OCI-LY7 (cell line): ENCODE data around the gene FNTB. TPM values are rescaled to one million over a fixed set of nuclear protein-coding genes. Genes with fewer than 3 reads are reported as not detected.
A peak's percentile ranks its signal among the peaks of the same experiment; 100 is the strongest.

Experiments used
- BruUV-seq: library from RNA; stranded (reverse); fragments of 400-500 nt; replicated peaks from 2 replicates; lab custom pipeline; 2021; lab: Mats Ljungman, UMichigan
- CTCF ChIA-PET: fragments of 300-600 bp; sonication (Branson Sonifier 250); formaldehyde crosslinking; loops from one replicate; lab custom pipeline; 2022; ENCODE audit warnings: antibody characterized with exemption; ENCODE audit not compliant: unreplicated experiment; lab: Charles Lee
- POLR2A ChIA-PET: fragments of 300-600 bp; sonication (Branson Sonifier 250); formaldehyde crosslinking; loops from one replicate; lab custom pipeline; 2022; ENCODE audit warnings: antibody characterized with exemption; lab: Charles Lee
- DNase-seq: peaks from one replicate; pipeline ENCODE4 v3.0.0-alpha.2; 2015; ENCODE audit warnings: low spot score
- H2AFZ ChIP-seq: fragments of 200-600 bp; sonication (generic), shearing (Covaris generic); 2 replicates; pipeline ENCODE4 v1.6.1; 2014; ENCODE audit warnings: mild to moderate bottlenecking, antibody characterized with exemption, low read length, moderate library complexity
- H3K27ac ChIP-seq: fragments of 200-600 bp; sonication (generic); 2 replicates; pipeline ENCODE4 v1.5.1; 2014; ENCODE audit warnings: mixed run types, low read depth, mild to moderate bottlenecking, moderate library complexity, low read length, inconsistent platforms; ENCODE audit not compliant: poor library complexity, severe bottlenecking
- H3K36me3 ChIP-seq: fragments of 200-600 bp; sonication (generic); 2 replicates; pipeline ENCODE4 v1.6.1; 2014; ENCODE audit warnings: mild to moderate bottlenecking, antibody characterized with exemption, low read length, moderate library complexity, mixed read lengths; ENCODE audit not compliant: insufficient read depth
- H3K4me1 ChIP-seq: fragments of 200-600 bp; sonication (generic); 2 replicates; pipeline ENCODE4 v1.5.1; 2014; ENCODE audit warnings: mild to moderate bottlenecking, low read length; ENCODE audit not compliant: insufficient read depth, poor library complexity, severe bottlenecking
- H3K4me2 ChIP-seq: fragments of 200-600 bp; sonication (generic); 2 replicates; pipeline ENCODE4 v1.6.1; 2014; ENCODE audit warnings: mild to moderate bottlenecking, low read length
- H3K4me3 ChIP-seq: fragments of 200-600 bp; sonication (generic); 2 replicates; pipeline ENCODE4 v1.5.1; 2014; ENCODE audit warnings: mild to moderate bottlenecking, low read depth, low read length; ENCODE audit not compliant: poor library complexity, severe bottlenecking
- H3K79me2 ChIP-seq: fragments of 200-600 bp; sonication (generic); 2 replicates; pipeline ENCODE4 v1.6.1; 2016; ENCODE audit warnings: low read depth, mild to moderate bottlenecking, low read length, moderate library complexity, mixed read lengths; ENCODE audit not compliant: insufficient read depth
- H3K9me2 ChIP-seq: fragments of 200-600 bp; sonication (generic); 2 replicates; pipeline ENCODE4 v1.6.1; 2016; ENCODE audit warnings: mild to moderate bottlenecking, low read length, mixed read lengths; ENCODE audit not compliant: insufficient read depth
- H3K9me3 ChIP-seq: fragments of 200-600 bp; sonication (generic); 2 replicates; pipeline ENCODE4 v1.6.1; 2014; ENCODE audit warnings: mild to moderate bottlenecking, mixed run types, low read length, mixed read lengths
- H4K20me1 ChIP-seq: fragments of 200-600 bp; sonication (generic); 2 replicates; pipeline ENCODE4 v1.6.1; 2014; ENCODE audit warnings: mild to moderate bottlenecking, antibody characterized with exemption, low read length, moderate library complexity, mixed read lengths; ENCODE audit not compliant: insufficient read depth
- CTCF ChIP-seq: fragments of 200-600 bp; sonication (generic); conservative IDR thresholded peaks from 2 replicates; pipeline ENCODE4 v1.5.1; 2014; ENCODE audit warnings: mild to moderate bottlenecking, antibody characterized with exemption, low read length, moderate library complexity, mixed read lengths
- EZH2phosphoT487 ChIP-seq: fragments of 200-600 bp; sonication (generic); IDR thresholded peaks from 2 replicates; pipeline ENCODE4 v1.6.1; 2018; ENCODE audit warnings: low read depth, borderline replicate concordance, mild to moderate bottlenecking, mixed run types, antibody characterized with exemption, low read length, moderate library complexity, mixed read lengths
- intact Hi-C: fragments of 100-400 bp; cut with micrococcal nuclease; formaldehyde crosslinking; loops from one replicate; pipeline ENCODE4 v1.10.0; 2022; ENCODE audit not compliant: unreplicated experiment
- total RNA-seq, 2 experiments: library from RNA; depleted of rRNA in 1 of 2; stranded (reverse); fragments of >200 nt in 1 of 2; shearing (Covaris generic) in 1 of 2; gene quantifications; 2 replicates each; pipeline ENCODE4 v1.2.3, GENCODE V29; 2014 to 2022

FNTB gene
- total RNA-seq, 2 experiments from 2014 or later = 9.2 to 18.0 TPM

- Histone ChIP-seq H3K4me3 (no peak overlapping the region), H3K27ac (no peak overlapping the region), H3K4me2 (peak overlapping the region; percentile 30; the same call in 1 of the 2 replicates), H4K20me1 (no peaks in the 10 kb centered on the region), H2AFZ (no peak overlapping the region), H3K9me3 (no peaks in the 10 kb centered on the region), H3K79me2 (peaks cover 14% of the 10 kb centered on the region; the same call in 1 of the 2 replicates), H3K4me1 (peaks cover 18% of the 10 kb centered on the region), H3K9me2 (no peaks in the 10 kb centered on the region), H3K36me3 (peaks cover 2% of the 10 kb centered on the region; the same call in 1 of the 2 replicates)
- peak; percentile 70 for DNase-seq
- POLR2A ChIA-PET = interaction anchor here (1.0 kb wide), 1 partner anchor 13 kb away, joined by 3 read pairs; no protein-coding TSS in a partner anchor
- TF ChIP-seq EZH2phosphoT487 = no peak
- TF ChIP-seq CTCF = peak; percentile 93
- intact Hi-C loops = loop anchor here (1.0 to 10.0 kb wide), 3 partner anchors 160 to 841 kb away; no protein-coding TSS in a partner anchor
- no TSS peak for BruUV-seq
- CTCF ChIA-PET = no interaction called here
Observed at GRCh38 chr14:64983439-64984310, 3.0 kb upstream of the FNTB start.

GRCh38 chr14:64987438-64987767 is 708 bp downstream of the FNTB start:
- DNase-seq = no peak
- no peaks in the 10 kb centered on the region for H3K9me3 ChIP-seq
- H3K9me2 ChIP-seq = no peaks in the 10 kb centered on the region
- H3K4me2 ChIP-seq = peak overlapping the region; percentile 94
- CTCF ChIA-PET = no interaction called here
- H3K4me3 ChIP-seq = peak overlapping the region; percentile 82
- H3K79me2 ChIP-seq = peaks cover 21% of the 10 kb centered on the region; the same call in 1 of the 2 replicates
- intact Hi-C loops = loop anchor here (2.0 to 10.0 kb wide), 3 partner anchors 115 to 837 kb away; partner anchors contain the start of gene MAX
- peak overlapping the region; percentile 97 for H2AFZ ChIP-seq
- peak overlapping the region; percentile 60 for H3K27ac ChIP-seq
- peaks cover 25% of the 10 kb centered on the region for H3K4me1 ChIP-seq
- TF ChIP-seq CTCF (no peak), EZH2phosphoT487 (no peak)
- POLR2A ChIA-PET = interaction anchor here (0.8 to 1.9 kb wide), 3 partner anchors 11 to 111 kb away, joined by 3 to 5 read pairs (median 3); no protein-coding TSS in a partner anchor
- no TSS peak for BruUV-seq
- H3K36me3 ChIP-seq = peaks cover 5% of the 10 kb centered on the region; the same call in 1 of the 2 replicates
- H4K20me1 ChIP-seq = no peaks in the 10 kb centered on the region
